ENCODE results near the gene LRP6. TPM values are rescaled to one million over a fixed set of nuclear protein-coding genes. Genes with fewer than 3 reads are reported as not detected.

LRP6 gene
- total RNA-seq, 1 donor from 2014 or later, result 18.7 TPM

DNA sequence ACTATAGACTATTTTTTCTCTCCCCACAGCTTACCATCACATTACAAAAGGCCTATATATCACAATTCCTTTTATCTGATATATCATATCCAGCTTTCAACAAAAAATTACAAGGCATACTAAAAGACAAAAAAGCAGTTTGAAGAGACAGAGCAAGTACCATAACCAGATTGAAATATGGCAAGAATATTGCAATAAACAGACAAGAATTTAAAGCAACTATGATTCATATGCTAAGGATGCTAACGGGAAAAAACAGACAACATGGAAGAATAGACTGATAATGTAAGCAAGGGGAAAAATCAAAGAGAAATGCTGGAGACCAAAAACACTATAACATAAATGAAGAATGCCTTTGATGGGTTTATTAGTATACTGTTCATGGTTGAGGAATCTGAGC is 40.7 kb downstream of the LRP6 start:
- TF ChIP-seq, protein P1, sequence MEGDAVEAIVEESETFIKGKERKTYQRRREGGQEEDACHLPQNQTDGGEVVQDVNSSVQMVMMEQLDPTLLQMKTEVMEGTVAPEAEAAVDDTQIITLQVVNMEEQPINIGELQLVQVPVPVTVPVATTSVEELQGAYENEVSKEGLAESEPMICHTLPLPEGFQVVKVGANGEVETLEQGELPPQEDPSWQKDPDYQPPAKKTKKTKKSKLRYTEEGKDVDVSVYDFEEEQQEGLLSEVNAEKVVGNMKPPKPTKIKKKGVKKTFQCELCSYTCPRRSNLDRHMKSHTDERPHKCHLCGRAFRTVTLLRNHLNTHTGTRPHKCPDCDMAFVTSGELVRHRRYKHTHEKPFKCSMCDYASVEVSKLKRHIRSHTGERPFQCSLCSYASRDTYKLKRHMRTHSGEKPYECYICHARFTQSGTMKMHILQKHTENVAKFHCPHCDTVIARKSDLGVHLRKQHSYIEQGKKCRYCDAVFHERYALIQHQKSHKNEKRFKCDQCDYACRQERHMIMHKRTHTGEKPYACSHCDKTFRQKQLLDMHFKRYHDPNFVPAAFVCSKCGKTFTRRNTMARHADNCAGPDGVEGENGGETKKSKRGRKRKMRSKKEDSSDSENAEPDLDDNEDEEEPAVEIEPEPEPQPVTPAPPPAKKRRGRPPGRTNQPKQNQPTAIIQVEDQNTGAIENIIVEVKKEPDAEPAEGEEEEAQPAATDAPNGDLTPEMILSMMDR (IDR thresholded peaks at IDR 0.05; ENCODE audit: borderline replicate concordance), result no peak
- Histone ChIP-seq H3K4me1 (peaks cover 17% of the 10 kb centered on the region), H3K27ac (replicated peaks) (no peak overlapping the region), H3K4me3 (no peak overlapping the region), H3K27me3 (ENCODE audit: low read depth) (no peaks in the 10 kb centered on the region), H3K36me3 (no peaks in the 10 kb centered on the region), H3K9me3 (replicated peaks) (peaks cover 17% of the 10 kb centered on the region)
- DNase-seq, result no peak
- intact Hi-C loops (cut with micrococcal nuclease), result no loop called here

DNA sequence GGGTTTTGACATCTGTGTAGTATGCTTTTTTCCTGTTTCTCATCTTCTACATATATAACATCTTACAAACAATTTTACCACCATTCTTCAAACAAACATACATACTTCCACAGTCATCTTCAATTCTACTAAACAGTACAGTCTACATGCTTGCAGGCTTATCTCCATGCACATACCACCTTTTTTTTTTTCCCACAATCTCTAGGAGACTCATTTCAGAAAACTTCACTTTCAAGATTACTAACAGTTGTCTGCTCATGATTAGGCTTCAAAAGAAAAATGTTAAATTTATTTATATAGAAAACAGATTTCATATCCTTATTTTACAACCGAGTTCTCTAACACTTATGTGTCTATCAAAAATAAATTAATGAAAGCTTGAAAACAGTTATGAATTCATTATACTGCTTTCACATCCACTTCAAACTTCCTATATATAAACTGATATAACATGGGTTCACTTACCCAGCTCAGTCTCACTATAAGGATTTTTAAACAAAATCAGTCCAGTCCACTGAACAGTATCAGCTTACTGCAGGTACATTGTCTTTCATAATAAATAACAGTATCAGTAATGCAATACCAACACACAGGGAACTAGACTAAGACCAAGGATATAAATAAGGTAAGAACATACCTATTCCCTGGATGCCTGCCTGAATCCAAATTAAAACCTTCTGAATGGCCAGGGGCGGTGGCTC is 42.5 kb downstream of the LRP6 start:
- H3K27me3 ChIP-seq (ENCODE audit: low read depth), result no peaks in the 10 kb centered on the region
- no peak overlapping the region for H3K27ac ChIP-seq (replicated peaks)
- H3K4me1 ChIP-seq, result peaks cover 23% of the 10 kb centered on the region
- no peak for DNase-seq
- no peak overlapping the region for H3K4me3 ChIP-seq
- H3K9me3 ChIP-seq (replicated peaks), result peaks cover 17% of the 10 kb centered on the region
- H3K36me3 ChIP-seq, result no peaks in the 10 kb centered on the region
- TF ChIP-seq, protein P1 (IDR thresholded peaks at IDR 0.05; ENCODE audit: borderline replicate concordance), result no peak
- intact Hi-C loops (cut with micrococcal nuclease), result no loop called here

DNA sequence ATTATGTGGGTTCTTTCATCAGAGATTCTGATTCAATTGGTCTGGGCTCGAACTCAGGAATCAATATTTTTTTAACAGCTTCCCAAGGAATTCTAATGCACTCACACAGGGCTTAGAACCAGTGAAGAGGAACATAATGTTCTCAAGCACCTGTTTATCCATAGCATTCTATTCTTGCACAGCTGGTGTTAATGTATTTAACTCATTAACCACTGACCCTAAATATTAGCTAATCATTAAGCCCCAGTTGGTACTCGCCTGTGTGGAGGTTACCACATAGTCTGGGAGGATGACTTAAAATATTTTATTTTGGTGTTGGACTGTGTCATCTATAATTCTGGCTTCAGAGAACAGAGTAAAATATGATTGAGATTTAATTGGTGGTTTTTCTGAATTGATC is 45.3 kb downstream of the LRP6 start:
- TF ChIP-seq, protein P1 (IDR thresholded peaks at IDR 0.05; ENCODE audit: borderline replicate concordance), result no peak
- no peaks in the 10 kb centered on the region for H3K27me3 ChIP-seq (ENCODE audit: low read depth)
- intact Hi-C loops (cut with micrococcal nuclease), result no loop called here

DNA sequence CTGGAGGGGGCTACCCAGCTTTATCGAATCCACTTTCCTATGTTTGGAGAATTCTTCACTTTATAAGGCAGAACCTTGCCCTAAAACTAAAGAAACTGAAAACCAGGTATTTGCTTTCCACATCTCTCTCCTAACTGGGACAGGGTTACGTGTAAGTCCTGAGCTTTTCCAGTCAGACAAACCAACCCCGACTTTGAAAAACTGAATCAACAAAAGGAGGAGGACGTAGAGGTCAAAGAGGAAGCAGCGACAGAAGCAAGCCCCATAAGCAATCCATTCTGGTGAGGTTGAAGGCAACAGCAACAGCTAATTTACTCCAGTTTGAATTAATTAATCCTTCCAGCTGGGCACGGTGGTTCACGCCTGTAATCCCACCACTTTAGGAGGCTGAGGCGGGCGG is 47.2 kb downstream of the LRP6 start:
- no peak for DNase-seq
- Histone ChIP-seq H3K27ac (replicated peaks) (no peak overlapping the region), H3K27me3 (ENCODE audit: low read depth) (no peaks in the 10 kb centered on the region), H3K4me1 (peaks cover 38% of the 10 kb centered on the region), H3K9me3 (replicated peaks) (no peaks in the 10 kb centered on the region), H3K4me3 (no peak overlapping the region), H3K36me3 (no peaks in the 10 kb centered on the region)
- intact Hi-C loops (cut with micrococcal nuclease), result no loop called here
- TF ChIP-seq, protein P1 (IDR thresholded peaks at IDR 0.05; ENCODE audit: borderline replicate concordance), result no peak

More for the DNA sequence above, 45.3 kb downstream of the LRP6 start:
- DNase-seq, result no peak
- Histone ChIP-seq H3K9me3 (replicated peaks) (peaks cover 12% of the 10 kb centered on the region), H3K36me3 (no peaks in the 10 kb centered on the region), H3K4me3 (no peak overlapping the region), H3K27ac (replicated peaks) (no peak overlapping the region), H3K4me1 (peaks cover 31% of the 10 kb centered on the region)

DNA sequence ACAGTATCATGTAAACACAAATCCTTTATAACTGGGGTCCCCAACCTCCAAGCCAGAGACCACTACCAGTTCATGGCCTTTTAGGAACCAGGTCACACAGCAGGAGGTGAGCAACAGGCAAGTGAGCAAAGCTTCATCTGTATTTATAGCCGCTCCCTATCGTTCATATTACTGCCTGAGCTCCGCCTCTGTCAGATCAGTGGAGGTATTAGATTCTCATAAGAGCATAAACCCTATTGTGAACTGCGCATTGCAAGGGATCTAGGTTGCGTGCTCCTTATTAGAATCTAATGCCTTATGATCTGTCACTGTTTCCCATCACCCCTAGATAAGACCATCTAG is 49.9 kb downstream of the LRP6 start:
- no peak overlapping the region for H3K4me3 ChIP-seq
- TF ChIP-seq, protein P1 (IDR thresholded peaks at IDR 0.05; ENCODE audit: borderline replicate concordance), result no peak
- H3K36me3 ChIP-seq, result no peaks in the 10 kb centered on the region
- no peak for DNase-seq
- H3K27ac ChIP-seq (replicated peaks), result no peak overlapping the region
- intact Hi-C loops (cut with micrococcal nuclease), result no loop called here
- H3K27me3 ChIP-seq (ENCODE audit: low read depth), result no peaks in the 10 kb centered on the region
- H3K9me3 ChIP-seq (replicated peaks), result no peaks in the 10 kb centered on the region
- H3K4me1 ChIP-seq, result peaks cover 50% of the 10 kb centered on the region
